ENCODE results near the gene CPEB3. TPM values are rescaled to one million over a fixed set of nuclear protein-coding genes. Genes with fewer than 3 reads are reported as not detected.
A peak's percentile ranks its signal among the peaks of the same experiment; 100 is the strongest.

CPEB3 gene
- total RNA-seq, 1 donor from 2014 or later: 6.9 TPM

GRCh38 chr10:92284112-92284704 lies 6.7 kb downstream of the CPEB3 start:
- ATAC-seq: peak; percentile 49 to 65
- H3K4me3 ChIP-seq: peak overlapping the region; percentile 24

GRCh38 chr10:92278996-92279696 lies 11.7 kb downstream of the CPEB3 start:
- H3K4me1 ChIP-seq: peaks cover 15% of the 10 kb centered on the region
- H3K36me3 ChIP-seq: no peaks in the 10 kb centered on the region
- no peak overlapping the region for H3K27ac ChIP-seq
- no peaks in the 10 kb centered on the region for H3K9me3 ChIP-seq
- H3K4me3 ChIP-seq: no peak overlapping the region
- intact Hi-C loops (cut with DNase I): no loop called here
- no peak for TF ChIP-seq CTCF (IDR thresholded peaks at IDR 0.05)
- no peak for ATAC-seq
- no peaks in the 10 kb centered on the region for H3K27me3 ChIP-seq (ENCODE audit: low read depth)
- no peak for DNase-seq

More at GRCh38 chr10:92284112-92284704, 6.7 kb downstream of the CPEB3 start:
- Histone ChIP-seq H3K27me3 (ENCODE audit: low read depth) (no peaks in the 10 kb centered on the region), H3K9me3 (no peaks in the 10 kb centered on the region), H3K27ac (peak overlapping the region; percentile 72), H3K36me3 (no peaks in the 10 kb centered on the region), H3K4me1 (peaks cover 20% of the 10 kb centered on the region)
- intact Hi-C loops (cut with DNase I): no loop called here
- no peak for TF ChIP-seq CTCF (IDR thresholded peaks at IDR 0.05)
- no peak for DNase-seq

GRCh38 chr10:92274071-92274470 lies 16.8 kb downstream of the CPEB3 start:
- no peaks in the 10 kb centered on the region for H3K9me3 ChIP-seq
- ATAC-seq: no peak

GRCh38 chr10:92268748-92269147 lies 22.1 kb downstream of the CPEB3 start:
- ATAC-seq: peak; percentile 40 to 52
- no peak for DNase-seq
- Histone ChIP-seq H3K27ac (no peak overlapping the region), H3K4me3 (no peak overlapping the region), H3K4me1 (no peaks in the 10 kb centered on the region), H3K36me3 (no peaks in the 10 kb centered on the region), H3K27me3 (ENCODE audit: low read depth) (no peaks in the 10 kb centered on the region), H3K9me3 (no peaks in the 10 kb centered on the region)
- TF ChIP-seq CTCF (IDR thresholded peaks at IDR 0.05): no peak
- intact Hi-C loops (cut with DNase I): no loop called here

More at GRCh38 chr10:92274071-92274470, 16.8 kb downstream of the CPEB3 start:
- H3K4me1 ChIP-seq: peaks cover 3% of the 10 kb centered on the region
- no peaks in the 10 kb centered on the region for H3K36me3 ChIP-seq
- intact Hi-C loops (cut with DNase I): no loop called here
- no peaks in the 10 kb centered on the region for H3K27me3 ChIP-seq (ENCODE audit: low read depth)
- H3K27ac ChIP-seq: no peak overlapping the region
- H3K4me3 ChIP-seq: no peak overlapping the region
- TF ChIP-seq CTCF (IDR thresholded peaks at IDR 0.05): no peak
- DNase-seq: no peak

GRCh38 chr10:92267343-92267742 lies 23.5 kb downstream of the CPEB3 start:
- H3K9me3 ChIP-seq: no peaks in the 10 kb centered on the region
- no peak for TF ChIP-seq CTCF (IDR thresholded peaks at IDR 0.05)
- H3K4me3 ChIP-seq: no peak overlapping the region
- no peak for ATAC-seq
- no peak overlapping the region for H3K27ac ChIP-seq
- DNase-seq: no peak
- H3K4me1 ChIP-seq: no peaks in the 10 kb centered on the region
- intact Hi-C loops (cut with DNase I): no loop called here
- H3K36me3 ChIP-seq: no peaks in the 10 kb centered on the region
- no peaks in the 10 kb centered on the region for H3K27me3 ChIP-seq (ENCODE audit: low read depth)

All from lower lobe of right lung (tissue), 2 donors.